NT2/D1 (cell line): ENCODE data around the gene INPP4A.

Source experiments
- SUZ12 ChIP-seq: IDR thresholded peaks from 2 replicates; pipeline ENCODE4 v1.6.1; 2011; ENCODE audit not compliant: insufficient read length, insufficient read depth; ENCODE audit errors: extremely low read depth
- YY1 ChIP-seq: IDR thresholded peaks from 2 replicates; pipeline ENCODE4 v1.6.1; 2011; ENCODE audit not compliant: insufficient read length, insufficient read depth
- ZNF274 ChIP-seq: IDR thresholded peaks from 2 replicates; pipeline ENCODE4 v1.6.1; 2011; ENCODE audit warnings: mild to moderate bottlenecking, low read depth, low read length

GRCh38 chr2:98572676-98573075 lies 128.0 kb downstream of the INPP4A start:
- TF ChIP-seq ZNF274 (no peak), YY1 (no peak), SUZ12 (no peak)
